Nephron progenitor cell (in vitro differentiated cells): Measurements from ENCODE around the gene MAP3K4.

ENCODE experiments used
- DNase-seq: peaks from one replicate; pipeline ENCODE4 v3.0.0; 2021
- H3K27ac Mint-ChIP-seq: 2 replicates; pipeline ENCODE4 v1.8.0; 2021; ENCODE audit warnings: mild to moderate bottlenecking, moderate library complexity, mixed read lengths
- H3K27me3 Mint-ChIP-seq: 2 replicates; pipeline ENCODE4 v1.8.0; 2021; ENCODE audit warnings: mild to moderate bottlenecking, low read depth, mixed read lengths; ENCODE audit not compliant: poor library complexity
- H3K36me3 Mint-ChIP-seq: 2 replicates; pipeline ENCODE4 v1.8.0; 2021; ENCODE audit warnings: low read depth, mixed read lengths
- H3K4me1 Mint-ChIP-seq: 2 replicates; pipeline ENCODE4 v1.8.0; 2021; ENCODE audit warnings: mixed read lengths
- H3K4me3 Mint-ChIP-seq: 2 replicates; pipeline ENCODE4 v1.8.0; 2021; ENCODE audit warnings: mild to moderate bottlenecking, moderate library complexity, mixed read lengths
- H3K9me3 Mint-ChIP-seq: 2 replicates; pipeline ENCODE4 v1.8.0; 2021; ENCODE audit warnings: mild to moderate bottlenecking, moderate library complexity, mixed read lengths
- CTCF ChIP-seq: fragments of 200-600 bp; sonication (generic); IDR thresholded peaks from 2 replicates; pipeline ENCODE4 v1.5.0; 2021; ENCODE audit warnings: antibody characterized with exemption

The MAP3K4 gene

DNA sequence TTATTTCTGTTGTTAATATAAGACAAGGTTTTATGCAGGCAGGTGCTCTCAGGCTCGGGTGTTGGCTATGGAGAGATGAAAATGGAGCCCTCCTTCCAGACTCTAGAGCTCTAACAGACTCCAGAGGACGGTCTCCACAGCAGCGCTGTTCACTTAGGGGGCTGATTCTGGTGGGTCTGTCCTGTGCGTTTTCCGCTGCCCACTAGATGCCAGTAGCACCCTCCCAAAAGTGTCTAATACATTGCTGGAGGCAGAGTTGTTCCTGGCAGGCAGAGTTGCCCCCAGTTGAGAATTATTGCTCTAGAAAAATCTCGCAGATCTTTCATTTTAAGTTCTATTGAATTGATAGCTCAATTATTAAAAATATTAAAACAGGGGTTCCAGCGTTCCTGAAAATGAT lies 109.9 kb downstream of the MAP3K4 start:
- H3K4me1 Mint-ChIP-seq = no peaks in the 10 kb centered on the region
- H3K27me3 Mint-ChIP-seq = peaks cover 2% of the 10 kb centered on the region
- H3K36me3 Mint-ChIP-seq = peaks cover 50% of the 10 kb centered on the region
- DNase-seq = peak; percentile 11
- no peak overlapping the region for H3K4me3 Mint-ChIP-seq
- TF ChIP-seq CTCF = peak; percentile 33
- no peaks in the 10 kb centered on the region for H3K9me3 Mint-ChIP-seq
- H3K27ac Mint-ChIP-seq = no peak overlapping the region

DNA sequence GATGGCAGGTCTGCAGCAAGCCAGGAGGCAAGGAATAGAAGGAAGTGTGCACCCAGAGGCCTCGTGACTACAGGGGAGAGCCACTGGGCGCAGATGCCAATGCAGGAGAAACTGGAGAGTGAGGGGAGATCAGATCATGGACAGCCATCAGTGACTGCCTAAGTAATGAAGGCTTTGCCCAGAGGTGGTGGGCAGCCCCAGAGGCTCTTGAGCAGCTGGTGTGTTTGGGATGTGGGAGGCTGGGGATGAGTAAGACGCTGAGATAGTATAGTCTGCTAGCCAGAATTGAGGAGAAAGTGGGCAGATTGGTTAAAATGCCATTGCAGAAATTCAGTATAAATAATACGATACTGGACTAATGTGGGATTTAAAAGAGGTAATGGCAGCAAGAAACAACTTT lies 111.9 kb downstream of the MAP3K4 start:
- H3K9me3 Mint-ChIP-seq = no peaks in the 10 kb centered on the region
- TF ChIP-seq CTCF = no peak
- H3K4me1 Mint-ChIP-seq = no peaks in the 10 kb centered on the region
- no peak overlapping the region for H3K4me3 Mint-ChIP-seq
- H3K36me3 Mint-ChIP-seq = peaks cover 51% of the 10 kb centered on the region
- no peak for DNase-seq
- no peaks in the 10 kb centered on the region for H3K27me3 Mint-ChIP-seq
- H3K27ac Mint-ChIP-seq = no peak overlapping the region

DNA sequence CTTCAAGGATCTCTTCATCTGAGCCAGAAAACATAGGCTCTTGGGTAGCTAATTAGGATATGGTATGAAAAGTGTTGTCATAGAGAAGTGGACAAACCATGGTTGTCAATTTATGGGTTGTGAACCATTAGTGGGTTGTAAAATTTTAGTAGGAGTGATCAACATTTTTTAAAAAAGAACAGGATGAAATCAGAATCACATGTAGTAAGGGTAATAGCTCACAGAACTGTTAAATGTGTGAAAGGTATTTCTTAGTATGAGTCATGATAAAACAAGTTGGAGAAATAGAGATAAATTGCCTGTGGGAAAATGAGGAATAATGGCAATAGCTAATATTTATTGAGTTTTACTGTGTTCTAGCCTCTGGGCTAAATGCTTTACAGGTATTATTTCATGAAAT lies 113.4 kb downstream of the MAP3K4 start:
- H3K36me3 Mint-ChIP-seq = peaks cover 62% of the 10 kb centered on the region
- no peak overlapping the region for H3K4me3 Mint-ChIP-seq
- no peaks in the 10 kb centered on the region for H3K9me3 Mint-ChIP-seq
- no peaks in the 10 kb centered on the region for H3K4me1 Mint-ChIP-seq
- H3K27ac Mint-ChIP-seq = no peak overlapping the region
- no peaks in the 10 kb centered on the region for H3K27me3 Mint-ChIP-seq
- DNase-seq = no peak
- no peak for TF ChIP-seq CTCF

DNA sequence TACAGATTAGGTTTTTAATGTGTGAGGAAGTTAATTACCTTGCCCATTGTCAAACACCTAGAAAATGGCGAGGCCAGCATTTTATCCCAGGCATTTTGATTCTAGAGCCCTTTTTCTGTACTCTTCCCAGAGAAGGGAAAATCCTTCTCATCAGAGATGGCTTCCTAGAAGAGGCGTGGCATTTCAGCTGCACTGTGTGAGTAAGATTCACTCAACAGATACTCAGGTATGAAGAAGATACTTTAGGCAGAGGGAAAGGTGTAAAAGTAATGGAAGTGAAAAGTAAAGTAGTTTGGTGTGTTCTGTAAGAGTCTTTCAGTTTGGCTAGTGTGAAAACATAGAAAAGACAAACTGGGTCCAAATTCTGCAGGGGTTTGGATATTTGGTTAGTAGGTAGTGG lies 113.8 kb downstream of the MAP3K4 start:
- H3K9me3 Mint-ChIP-seq = no peaks in the 10 kb centered on the region
- no peak overlapping the region for H3K27ac Mint-ChIP-seq
- DNase-seq = no peak
- TF ChIP-seq CTCF = no peak
- H3K27me3 Mint-ChIP-seq = no peaks in the 10 kb centered on the region
- peaks cover 67% of the 10 kb centered on the region for H3K36me3 Mint-ChIP-seq
- H3K4me1 Mint-ChIP-seq = no peaks in the 10 kb centered on the region
- H3K4me3 Mint-ChIP-seq = no peak overlapping the region

DNA sequence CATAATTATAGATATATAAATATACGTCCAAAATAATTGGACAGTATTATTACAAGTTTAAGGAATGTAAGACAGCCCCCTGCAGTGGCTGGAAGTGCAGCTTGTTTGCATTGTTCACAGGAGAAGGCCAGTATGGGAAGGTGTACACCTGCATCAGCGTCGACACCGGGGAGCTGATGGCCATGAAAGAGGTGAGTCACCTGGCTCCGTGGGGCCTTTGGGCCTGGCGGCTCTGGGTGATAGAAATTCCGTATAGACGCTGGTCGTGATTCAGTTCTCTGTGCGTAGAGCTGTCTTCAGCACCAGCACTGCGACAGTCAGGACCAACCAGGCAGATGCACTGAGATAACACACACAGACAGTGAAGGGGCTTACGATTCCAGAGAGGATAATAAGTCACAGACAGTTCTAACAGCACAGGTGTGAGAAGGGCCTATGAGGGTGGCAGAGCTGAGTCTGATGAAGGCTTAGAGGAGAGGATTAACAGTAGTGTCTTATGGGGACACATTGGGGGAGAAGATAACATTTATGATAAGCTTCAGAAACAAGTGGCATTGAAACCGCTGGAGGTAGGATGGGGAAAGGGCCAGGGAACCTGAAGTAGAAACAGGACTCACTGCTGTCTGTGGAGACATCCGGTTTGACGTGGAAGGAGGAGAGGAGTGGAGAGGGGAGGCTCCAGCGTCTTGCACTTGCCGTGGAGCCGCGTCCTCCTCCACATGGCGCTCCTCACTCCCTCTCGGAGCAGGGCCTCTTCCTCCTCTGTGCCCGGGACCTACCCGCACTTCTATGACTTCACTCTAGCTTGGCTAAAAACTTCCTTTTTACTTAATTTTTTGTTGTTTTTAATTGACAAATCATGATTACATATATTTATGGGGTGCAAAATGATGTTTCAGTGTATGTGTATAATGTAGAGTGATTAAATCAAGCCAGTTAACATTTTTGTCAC lies 116.5 kb downstream of the MAP3K4 start:
- Mint-ChIP-seq H3K9me3 (no peaks in the 10 kb centered on the region), H3K4me3 (no peak overlapping the region), H3K27me3 (no peaks in the 10 kb centered on the region), H3K36me3 (peaks cover 85% of the 10 kb centered on the region), H3K27ac (peak overlapping the region; percentile 50), H3K4me1 (no peaks in the 10 kb centered on the region)
- DNase-seq = no peak
- TF ChIP-seq CTCF = no peak

DNA sequence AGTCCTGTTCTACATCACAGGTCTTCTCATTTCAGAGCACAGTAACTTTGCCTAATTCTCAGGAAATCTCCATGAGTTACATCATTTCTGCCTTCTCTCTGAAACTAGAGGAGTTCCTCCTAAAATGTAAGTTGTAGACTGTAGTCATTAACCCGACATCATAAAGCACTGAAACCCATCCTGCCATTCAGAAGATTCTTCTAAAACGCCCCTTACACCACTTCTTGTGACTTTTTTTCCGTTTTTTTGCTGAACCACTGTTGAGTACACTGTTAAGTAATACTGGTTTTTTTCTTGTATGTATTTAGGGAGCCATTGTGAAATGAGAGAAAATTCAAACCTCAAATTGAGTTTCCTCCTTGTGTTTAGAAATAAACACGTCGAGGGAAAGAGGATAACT lies 117.3 kb downstream of the MAP3K4 start:
- H3K27me3 Mint-ChIP-seq = no peaks in the 10 kb centered on the region
- no peak for DNase-seq
- H3K4me1 Mint-ChIP-seq = no peaks in the 10 kb centered on the region
- H3K4me3 Mint-ChIP-seq = no peak overlapping the region
- H3K27ac Mint-ChIP-seq = no peak overlapping the region
- no peaks in the 10 kb centered on the region for H3K9me3 Mint-ChIP-seq
- TF ChIP-seq CTCF = no peak
- H3K36me3 Mint-ChIP-seq = peaks cover 81% of the 10 kb centered on the region
